Measurements from ENCODE around the gene NAA25.

DNA sequence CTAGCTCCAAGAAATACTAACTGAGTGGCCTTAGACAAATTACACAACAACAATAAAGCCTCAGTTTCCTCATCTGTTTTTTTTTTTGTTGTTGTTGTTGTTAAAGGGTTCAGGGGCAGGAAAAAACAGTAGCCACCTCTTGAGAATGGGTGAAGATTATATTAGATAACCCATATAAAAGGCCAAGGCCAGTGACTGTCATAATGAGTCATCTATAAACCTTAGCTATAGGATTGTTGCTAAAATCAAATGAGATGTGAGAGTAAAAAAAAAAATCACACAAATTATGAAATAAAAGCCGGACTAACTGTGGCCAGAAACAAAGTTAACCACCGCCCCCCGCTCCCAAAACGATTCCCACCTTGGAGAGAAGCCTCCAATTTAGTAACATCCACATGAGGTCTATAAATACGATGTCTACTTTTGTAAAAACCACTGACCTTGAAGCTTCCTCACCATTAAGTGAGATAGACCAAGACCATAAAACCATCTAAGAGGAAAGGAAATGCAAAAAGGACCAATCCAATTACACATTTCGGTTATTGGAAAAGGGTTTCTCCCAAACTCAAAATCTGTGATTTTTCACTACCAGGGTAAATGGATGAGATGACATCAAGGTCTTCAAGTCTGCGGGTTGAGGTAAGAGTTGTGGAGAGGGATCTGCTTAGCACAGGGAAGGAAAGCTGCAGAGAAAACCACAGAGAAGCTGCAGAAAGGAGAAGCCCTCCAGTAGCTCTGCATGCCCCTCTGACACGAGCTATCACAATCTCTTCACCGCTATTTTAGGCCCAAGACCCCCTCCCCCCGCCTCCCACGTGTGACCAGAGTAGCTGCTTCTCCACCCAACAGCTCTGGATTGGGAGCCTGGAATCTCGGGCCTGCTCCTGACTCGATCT lies 1.0 kb downstream of the NAA25 start:
- TF ChIP-seq EZH2 (IDR thresholded peaks at IDR 0.05): no peak
- no peak for TF ChIP-seq POLR2AphosphoS5 (IDR thresholded peaks at IDR 0.05; ENCODE audit: borderline replicate concordance, low read depth, low read length)
- no peak for TF ChIP-seq FOXP2 (optimal IDR thresholded peaks at IDR 0.05; ENCODE audit: control extremely low read depth, extremely low read length, insufficient read depth)
